GM12892 (cell line): ENCODE measurements around the gene SMPX.

Source experiments
- POLR2A ChIP-seq: IDR thresholded peaks from 2 replicates; pipeline ENCODE4 v1.6.1; 2011; ENCODE audit warnings: low read depth, low read length, control low read depth
- POLR2AphosphoS5 ChIP-seq: IDR thresholded peaks from 2 replicates; pipeline ENCODE4 v1.6.1; 2011; ENCODE audit warnings: low read depth, low read length, control low read depth

DNA sequence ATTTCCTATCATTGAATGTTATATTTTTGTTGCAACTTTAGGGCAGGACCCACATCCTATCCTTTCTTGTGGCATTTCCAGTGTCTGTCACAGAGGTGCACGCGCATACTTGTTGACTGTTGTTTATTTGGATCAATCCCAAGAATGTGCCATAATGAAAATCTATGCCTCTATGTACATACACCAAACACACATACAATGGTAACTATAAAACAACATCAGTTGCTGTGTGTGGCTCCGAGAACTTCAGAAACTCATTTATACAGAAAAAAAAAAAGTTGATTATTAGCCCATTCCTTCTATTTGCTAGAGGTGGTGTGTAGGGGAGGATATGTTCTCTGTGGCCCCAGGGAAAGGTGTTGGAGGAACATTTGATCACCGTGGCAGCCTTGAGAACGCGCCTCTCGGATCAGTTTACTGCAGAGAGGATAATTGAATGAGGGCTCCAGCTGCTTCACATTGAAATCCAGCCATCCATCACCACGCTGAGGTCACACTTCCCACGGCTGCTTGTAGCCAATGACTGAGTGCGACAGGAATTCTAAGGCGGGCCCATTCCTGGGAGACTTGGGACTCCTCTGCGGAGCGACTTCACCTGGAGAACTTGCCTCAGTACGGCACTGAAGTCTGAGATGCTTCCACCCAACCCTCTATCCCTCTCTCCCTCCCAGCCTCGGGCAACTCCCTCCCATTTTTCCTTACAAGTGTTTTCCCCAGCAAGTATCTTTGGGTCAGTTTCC lies 19.5 kb downstream of the SMPX start:
- TF ChIP-seq POLR2A (no peak), POLR2AphosphoS5 (no peak)
